Amygdala (tissue), 56 donors: Measurements from ENCODE around the gene TMPRSS12.
"Not testable (repeated sequence)": the region's sequence is repeated elsewhere in the genome, so short reads cannot be mapped to it uniquely, and the experiment has no call there.

Source experiments
- DNase-seq, 56 donors: peaks; one replicate each; lab custom pipeline; 2025; lab: John Stamatoyannopoulos, UW

The TMPRSS12 gene, protein sequence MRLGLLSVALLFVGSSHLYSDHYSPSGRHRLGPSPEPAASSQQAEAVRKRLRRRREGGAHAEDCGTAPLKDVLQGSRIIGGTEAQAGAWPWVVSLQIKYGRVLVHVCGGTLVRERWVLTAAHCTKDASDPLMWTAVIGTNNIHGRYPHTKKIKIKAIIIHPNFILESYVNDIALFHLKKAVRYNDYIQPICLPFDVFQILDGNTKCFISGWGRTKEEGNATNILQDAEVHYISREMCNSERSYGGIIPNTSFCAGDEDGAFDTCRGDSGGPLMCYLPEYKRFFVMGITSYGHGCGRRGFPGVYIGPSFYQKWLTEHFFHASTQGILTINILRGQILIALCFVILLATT

DNA sequence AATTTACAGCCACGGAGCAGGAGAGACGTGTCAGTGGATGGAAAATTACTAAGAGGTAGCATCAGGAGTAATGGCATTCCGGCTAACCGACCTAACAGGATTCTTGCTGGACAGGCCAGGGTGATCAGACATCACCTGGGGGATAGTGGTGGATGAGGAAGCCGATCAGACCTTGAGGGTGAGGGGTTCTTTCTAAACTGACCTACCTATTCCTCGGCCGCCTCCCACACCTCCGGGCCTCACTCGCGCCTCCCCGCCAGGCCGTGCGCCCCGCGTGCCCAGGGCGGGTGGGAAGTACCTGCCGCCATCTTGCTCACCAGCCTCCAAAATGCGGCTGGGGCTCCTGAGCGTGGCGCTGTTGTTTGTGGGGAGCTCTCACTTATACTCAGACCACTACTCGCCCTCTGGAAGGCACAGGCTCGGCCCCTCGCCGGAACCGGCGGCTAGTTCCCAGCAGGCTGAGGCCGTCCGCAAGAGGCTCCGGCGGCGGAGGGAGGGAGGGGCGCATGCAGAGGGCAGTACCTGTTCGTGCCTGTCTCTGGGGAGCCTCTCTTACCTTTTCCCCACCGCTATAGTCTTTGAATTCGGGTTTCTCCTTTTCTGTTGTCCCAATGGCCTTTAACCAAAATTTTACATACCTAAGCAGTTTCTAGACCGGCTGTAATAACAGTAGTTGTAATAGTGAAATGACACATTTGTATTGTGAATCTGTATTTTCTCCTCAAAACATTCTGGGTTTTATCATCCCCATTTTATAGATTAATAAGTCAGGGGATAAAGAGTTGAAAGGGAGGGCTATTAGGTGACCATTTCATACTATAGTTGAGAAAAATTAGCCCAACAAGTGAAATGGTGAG lies at the start of gene TMPRSS12:
Gene TMPRSS12, plus strand, starts transcription at position 290 of the 857 bp plus-strand sequence. Its CDS starts 39 bp downstream, at position 329.
- peak in 6 of 56 donors; percentile 5 to 19 (median 10) for DNase-seq

DNA sequence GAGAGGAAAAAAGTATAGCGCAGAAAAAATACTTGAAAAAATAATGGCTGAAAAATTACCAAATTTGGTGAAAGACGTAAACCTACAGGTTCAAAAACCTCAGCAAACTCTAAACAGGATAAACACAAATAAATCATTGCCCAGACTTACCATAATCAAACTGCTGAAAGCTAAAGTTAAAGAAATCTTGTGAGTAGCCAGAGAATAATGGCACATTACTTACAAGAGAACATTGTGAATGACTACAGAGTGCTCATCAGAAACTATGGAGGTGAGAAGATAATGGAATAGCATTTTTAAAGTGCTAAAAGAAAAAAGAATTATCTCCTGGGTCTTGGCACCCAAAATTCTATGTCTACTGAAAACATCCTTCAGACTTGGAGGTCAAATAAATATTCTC lies 42.8 kb upstream of the TMPRSS12 start:
- no peak for DNase-seq

DNA sequence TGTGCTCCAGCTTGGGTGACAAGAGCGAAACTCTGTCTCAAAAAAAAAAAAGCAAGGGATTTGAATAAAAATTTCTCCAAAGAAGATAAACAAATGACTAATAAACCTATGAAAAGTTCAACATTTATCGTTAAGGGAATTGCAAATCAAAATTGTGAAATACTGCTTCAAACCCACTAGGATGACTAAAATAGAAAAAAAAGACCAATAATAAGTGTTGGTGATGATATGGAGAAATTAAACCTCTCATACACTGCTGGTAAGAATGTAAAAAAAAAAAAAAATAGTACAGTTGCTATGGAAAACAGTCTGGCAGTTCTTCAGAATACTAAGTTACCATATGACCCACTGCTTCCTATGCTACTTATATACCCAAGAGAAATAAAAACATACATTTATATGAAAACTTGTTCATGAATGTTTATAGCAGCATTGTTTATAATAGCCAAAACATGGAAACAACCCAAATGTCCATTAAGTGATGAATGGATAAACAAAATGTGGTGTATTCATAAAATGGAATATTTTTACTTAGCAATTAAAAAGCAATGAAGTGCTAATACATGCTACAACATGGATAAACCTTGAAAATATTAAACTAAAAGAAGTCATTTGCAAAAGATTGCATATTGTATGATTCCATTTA lies 39.4 kb upstream of the TMPRSS12 start:
- DNase-seq, result no peak

DNA sequence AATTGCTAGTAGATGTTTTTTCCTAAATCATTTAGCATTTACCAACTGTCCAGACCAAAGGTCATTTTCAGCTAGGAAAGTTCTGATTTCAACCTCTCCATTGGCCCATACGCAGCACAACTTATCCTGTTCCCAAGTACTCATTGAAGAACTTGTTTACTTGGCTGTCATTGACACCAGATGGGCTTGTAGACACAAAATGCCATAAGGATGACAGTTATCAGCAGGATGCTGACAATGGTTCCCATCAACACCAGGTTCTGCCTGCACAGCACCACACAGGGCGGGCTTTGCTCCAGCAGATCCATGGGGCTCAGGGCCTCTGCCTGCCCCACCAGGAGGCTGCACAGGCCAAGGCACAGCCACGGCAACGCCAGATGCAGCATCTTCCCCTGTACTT lies 36.5 kb upstream of the TMPRSS12 start:
- DNase-seq, result no peak

DNA sequence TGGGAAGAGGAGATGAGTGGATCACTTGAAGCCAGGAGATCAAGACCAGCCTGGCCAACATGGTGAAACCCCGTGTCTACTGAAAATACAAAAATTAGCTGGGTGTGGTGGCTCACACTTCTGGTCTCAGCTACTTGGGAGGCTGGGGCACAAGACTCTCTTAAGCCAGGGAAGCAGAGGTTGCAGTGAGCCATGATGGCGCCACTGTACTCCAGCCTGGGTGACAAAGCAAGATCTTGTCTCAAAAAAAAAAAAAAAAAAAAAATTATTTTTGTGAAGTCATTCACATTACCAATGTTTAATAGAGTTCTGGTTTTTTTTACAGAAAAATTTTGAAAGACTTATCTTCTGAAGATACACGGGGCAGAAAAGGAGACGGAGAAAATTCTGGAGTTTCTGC lies 33.6 kb upstream of the TMPRSS12 start:
- DNase-seq, result not testable (repeated sequence)

DNA sequence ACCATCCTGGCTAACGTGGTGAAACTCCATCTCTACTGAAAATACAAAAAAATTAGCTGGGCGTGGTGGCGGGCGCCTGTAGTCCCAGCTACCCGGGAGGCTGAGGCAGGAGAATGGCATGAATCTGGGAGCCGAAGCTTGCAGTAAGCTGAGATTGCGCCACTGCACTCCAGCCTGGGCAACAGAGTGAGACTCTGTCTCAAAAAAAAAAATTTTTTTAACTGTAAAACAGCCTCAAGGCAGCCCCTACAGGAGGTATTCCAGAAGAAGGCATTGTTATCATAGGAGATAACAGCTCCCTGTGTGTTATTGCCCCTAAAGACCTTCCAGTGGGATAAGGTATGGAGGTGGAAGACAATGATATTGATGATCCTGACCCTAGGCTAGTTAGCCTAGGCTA lies 27.8 kb upstream of the TMPRSS12 start:
- not testable (repeated sequence) for DNase-seq

DNA sequence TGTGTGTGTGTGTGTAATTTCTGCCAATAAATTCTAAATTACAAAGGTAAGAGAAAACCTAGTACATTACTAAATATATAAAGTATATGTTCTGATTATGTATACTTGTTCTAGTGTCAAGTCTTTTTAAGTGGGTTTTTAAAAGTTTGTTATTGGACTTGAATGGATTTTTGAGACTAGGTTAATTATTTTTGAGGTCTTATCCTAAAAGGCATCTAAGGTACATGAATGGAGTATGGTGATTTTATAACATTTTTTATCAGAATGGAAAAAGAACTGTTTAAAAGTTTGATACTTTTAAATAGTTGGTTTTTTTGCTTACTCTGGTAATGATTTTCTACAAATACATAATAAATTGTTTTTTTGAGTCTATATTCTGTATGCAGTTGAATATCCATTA lies 22.5 kb upstream of the TMPRSS12 start:
- DNase-seq, result no peak

DNA sequence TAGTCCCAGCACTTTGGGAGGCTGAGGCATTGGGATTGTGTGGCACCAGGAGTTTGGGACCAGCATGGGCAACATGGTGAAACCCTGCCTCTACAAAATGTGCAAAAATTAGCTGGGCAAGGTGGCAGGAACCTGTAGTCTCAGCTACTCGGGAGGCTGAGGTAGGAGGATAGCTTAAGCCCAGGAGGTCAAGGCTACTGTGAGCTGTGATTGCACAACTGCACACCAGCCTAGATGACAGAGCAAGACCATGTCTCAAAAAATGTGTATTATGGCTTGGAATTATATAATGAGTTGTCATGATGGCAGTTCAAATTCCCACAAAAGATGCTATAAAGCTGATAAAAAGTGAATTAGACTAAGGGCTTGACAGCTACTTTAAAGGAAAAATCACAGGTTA lies 20.6 kb upstream of the TMPRSS12 start:
- DNase-seq, result no peak

DNA sequence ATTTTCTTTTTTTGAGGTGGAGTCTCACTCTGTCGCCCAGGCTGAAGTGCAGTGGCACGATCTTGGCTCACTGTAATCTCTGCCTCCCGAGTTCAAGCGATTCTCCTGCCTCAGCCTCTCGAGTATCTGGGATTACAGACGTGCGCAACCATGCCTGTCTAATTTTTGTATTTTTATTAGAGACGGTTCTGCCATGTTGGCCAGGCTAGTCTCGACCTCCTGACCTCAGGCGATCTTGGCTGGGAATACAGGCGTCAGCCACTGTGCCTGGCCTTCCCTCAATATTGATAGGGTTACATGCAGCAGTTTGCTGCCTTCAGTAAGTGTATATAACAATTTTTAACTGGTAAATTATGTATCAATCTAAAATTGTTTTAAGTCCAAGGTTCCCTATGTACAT lies 19.0 kb upstream of the TMPRSS12 start:
- DNase-seq, result not testable (repeated sequence)

DNA sequence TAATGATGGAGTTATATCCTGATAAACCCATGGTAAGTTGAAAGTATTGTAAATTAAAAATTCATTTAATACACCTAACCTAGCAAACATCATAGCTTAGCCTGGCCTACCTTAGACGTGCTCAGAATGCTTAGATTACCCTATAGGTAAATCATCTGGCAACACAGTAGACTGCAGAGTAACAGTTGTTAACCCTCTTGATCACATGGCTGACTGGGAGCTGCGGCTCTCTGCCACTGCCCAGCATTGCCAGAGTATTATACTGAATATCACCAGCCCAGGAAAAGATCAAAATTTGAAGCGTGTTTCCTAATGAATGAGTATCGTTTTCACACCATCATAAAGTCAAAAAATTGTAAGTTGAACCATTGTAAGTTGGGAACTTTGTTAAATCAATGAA lies 17.8 kb upstream of the TMPRSS12 start:
- DNase-seq, result no peak

DNA sequence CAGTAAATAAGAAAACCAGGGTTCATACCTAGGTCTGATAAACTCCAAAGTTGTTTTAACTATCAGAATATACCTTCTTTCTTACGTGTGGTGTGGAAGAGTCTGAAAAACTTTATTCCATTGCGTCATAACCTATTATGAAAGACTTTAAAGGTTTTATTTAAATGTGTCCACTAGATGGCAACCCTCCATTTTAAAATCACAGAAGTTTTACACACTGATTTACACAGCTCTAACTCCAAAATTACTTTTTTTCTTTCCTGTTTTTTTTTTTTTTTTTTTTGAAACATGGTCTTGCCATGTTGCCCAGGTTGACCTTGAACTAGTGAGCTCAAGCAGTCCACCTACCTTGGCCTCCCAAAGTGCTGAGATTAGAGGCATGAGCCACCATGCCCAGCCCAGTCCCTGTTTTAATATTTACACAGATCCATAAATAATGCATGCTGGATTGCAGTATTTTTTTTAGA lies 17.3 kb upstream of the TMPRSS12 start:
- DNase-seq, result peak in 1 of 56 donors; percentile 24

DNA sequence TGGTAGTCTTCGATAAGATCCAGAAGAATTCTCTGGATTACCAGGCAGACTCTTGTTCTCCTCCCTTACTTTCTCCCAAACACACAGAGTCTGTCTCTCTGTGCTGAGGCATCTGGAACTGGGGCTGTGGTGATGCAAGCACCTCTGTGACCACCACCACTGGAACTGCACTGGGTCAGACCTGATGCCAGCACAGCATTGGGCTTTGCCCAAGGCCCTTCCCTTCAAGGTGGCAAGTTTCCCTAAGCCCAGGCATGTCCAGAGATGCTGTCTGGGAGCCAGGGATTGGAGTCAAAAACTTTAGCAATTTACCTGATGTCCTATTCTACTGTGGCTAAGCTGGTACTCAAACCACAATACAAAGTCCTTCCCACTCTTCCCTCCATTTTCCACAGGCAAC lies 14.6 kb upstream of the TMPRSS12 start:
- no peak for DNase-seq

DNA sequence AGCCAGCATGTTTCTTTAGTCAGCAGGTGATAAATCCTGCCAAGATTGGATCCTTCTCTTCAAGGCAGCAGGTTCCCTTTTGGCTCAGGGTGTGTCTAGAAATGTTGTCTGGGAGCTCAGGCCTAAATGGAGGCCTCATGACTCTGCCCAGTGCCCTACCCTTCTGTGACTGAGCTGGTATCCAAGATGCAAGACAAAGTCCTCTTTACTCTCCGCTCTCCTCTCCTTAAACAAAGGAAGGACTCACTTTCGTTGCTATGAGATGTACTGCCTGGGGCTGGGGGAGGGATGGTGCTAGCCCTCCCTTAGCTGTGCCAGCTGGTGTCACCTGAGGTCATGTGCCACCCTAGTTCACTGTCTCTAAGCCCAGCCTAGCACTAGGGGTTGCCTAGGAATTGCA lies 13.8 kb upstream of the TMPRSS12 start:
- DNase-seq, result no peak

DNA sequence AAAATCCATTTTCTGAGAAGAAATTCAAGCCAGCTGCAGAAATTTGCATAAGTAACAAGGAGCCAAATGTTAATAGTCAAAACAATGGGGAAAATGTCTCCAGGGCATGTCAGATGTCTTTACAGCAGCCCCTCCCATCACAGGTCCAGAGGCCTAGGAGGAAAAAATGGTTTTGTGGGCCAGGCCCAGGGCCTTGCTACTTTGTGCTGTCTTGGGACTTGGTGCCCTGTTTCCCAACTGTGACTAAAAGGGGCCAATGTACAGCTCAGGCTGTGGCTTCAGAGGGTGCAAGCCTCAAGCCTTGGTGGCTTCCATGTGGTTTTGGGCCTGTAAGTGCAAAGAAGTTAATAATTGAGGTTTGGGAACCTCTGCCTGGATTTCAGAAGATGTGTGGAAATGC lies 8.9 kb upstream of the TMPRSS12 start:
- not testable (repeated sequence) for DNase-seq

DNA sequence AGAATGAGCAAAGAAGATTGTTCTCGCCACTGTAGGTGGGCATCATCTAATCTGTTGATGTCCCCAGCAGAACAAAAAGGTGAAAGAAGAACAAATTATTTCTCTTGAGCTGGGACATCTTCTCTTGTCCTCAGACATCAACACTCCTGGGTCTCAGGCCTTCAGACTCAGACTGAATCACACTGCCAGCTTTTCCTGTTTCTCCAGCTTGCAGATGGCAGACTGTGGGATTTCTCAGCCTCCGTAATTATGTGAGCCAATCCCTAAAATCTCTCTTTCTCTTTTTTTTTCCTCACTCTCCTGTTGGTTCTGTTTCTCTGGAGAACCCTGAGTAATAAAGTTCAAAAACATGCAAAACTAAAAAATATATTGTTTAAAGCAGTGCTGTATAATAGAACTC lies 3.7 kb upstream of the TMPRSS12 start:
- DNase-seq, result peak in 5 of 56 donors; percentile 2 to 40 (median 6)

DNA sequence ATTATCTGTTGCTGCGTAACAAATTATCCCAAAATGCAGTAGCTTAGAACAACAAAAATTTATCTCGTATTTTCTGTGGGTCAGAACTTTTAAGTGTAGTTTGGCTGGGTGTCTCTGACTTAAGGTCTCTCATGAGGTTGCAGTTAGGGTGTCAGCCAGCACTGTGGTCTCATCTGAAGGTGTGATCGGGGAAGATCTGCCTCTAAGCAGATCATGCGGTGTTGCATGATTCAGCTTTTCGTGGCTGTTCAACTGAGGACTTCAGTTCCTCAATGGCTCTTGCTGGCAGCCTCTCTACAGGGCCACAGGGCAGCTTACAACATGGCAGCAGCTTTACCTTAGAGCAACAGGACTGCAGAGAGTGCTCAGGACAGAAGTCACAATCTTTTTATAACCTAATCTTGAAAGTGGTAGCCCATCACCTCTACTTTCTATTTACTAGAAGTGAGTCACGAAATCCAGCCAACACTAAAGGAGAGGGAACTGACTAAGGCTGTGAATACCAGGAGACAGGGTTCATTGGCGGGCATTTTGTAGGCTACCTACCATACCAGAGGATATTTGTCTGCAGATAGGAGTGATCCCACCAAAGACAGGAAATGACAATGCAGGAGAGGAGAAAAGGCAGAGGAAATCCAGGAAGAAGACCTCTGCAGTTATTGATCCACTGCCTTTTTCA lies 1.8 kb upstream of the TMPRSS12 start:
- DNase-seq, result no peak

DNA sequence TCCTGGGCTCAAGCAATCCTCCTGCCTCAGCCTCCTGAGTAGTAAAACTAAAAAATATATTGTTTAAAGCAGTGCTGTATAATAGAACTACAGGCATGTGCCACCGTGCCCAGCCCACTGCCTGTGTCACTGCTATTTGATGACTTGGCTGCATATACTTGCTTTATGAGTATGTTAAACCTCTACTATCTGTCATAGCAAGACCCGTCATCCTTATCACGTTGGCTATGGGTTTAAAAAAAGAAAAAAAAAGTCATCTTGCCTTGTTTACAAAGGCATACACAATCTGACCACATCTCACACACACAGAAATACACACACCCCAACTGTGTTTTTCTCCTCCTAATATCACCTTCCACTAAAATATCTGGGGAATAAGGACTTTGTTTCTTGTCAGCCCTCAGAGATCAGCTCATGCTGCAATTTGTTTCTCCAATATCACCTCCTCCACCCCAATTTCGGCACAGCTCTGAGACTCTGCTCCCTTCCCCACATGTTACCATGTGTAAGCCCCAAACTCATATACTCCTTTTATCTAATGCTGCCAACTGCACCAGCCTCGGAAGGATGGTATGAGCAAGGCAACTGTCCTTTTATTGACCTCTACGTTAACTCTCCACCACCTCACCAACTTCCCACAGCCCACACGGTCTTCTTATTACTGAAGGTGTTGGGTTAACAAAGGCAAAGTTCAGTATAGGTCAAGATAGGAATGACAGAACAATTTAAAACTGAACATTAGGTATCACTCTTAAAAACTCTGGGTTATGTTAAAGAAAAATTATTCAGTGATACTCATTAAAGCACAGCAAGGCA lies 802 bp upstream of the TMPRSS12 start:
- DNase-seq, result no peak

DNA sequence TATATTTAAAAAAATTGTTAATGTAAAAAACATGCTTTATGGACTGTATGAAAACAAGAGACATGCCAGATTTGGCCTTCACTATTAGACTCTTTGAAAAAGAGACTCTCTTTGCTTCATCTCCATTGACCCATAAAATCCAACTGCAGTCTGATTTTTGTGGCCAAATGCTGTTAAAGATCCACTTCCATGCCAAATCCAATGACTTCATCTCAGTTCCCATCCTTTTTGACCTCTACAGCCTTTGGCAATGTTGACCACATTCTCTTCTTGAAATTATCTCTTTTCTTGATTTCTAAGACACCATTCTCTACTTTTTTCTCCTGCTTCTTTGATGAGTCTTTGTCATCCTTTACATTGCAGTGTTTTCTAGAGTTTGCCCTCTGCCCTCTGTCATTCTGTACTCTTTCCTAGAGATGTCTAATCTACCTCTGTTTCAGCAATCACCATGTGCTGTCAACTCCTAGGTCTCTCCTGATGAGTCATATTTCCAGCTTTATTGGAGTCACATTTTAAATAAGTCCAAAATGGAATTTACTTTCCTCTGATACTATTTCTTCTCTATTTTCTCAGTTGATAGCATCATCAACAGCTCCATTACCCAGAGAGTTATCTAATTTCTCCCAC lies 2.4 kb downstream of the TMPRSS12 start:
- no peak for DNase-seq

DNA sequence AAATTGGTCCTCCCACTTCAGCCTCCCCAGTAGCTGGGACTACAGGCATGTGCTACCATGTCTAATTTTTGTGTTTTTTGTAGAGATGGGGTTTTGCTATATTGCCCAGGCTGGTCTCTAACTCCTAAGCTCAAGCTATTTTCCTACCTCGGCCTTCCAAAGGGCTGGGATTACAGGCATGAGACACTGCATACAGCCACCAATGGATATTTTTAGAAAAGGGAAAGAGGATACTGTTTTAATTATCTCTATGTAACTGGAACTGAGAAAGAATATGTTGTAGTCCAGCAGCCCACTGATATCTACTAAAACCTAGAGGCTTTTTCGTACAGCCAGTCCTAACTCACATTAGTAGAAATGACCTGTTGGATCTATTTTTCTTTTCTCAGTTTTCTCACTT lies 6.2 kb downstream of the TMPRSS12 start:
- DNase-seq, result no peak
